GM20000 (cell line): Measurements from ENCODE around the gene OR4F6.

Experiments
- DNase-seq: peaks from one replicate; pipeline ENCODE4 v3.0.0; 2012; ENCODE audit warnings: low spot score
- TF ChIP-seq, protein P1 (sequence below): IDR thresholded peaks from 2 replicates; pipeline ENCODE4 v1.5.1; 2012; ENCODE audit warnings: mild to moderate bottlenecking, control low read depth; ENCODE audit errors: extremely low read depth, missing control alignments

Gene OR4F6

DNA sequence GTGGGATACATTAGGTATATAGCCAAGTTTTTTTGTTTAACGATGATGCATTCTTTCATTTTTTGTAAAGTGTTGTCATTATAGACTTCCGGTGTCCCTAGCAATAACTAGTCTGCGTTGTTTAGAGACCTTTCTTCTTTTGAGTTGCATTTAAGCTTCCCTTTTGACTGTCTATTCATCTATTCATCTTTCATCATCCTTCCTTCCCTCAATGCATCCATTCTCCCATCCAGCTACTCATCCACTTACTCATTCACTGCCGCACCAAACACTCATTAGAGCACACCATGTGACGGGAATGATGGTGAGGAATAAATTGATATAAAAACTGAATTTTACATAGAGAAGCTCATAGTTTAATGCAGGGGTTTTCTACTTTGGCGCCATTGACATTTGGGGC is 41.6 kb downstream of the OR4F6 start:
- no peak for DNase-seq
- TF ChIP-seq, protein P1, sequence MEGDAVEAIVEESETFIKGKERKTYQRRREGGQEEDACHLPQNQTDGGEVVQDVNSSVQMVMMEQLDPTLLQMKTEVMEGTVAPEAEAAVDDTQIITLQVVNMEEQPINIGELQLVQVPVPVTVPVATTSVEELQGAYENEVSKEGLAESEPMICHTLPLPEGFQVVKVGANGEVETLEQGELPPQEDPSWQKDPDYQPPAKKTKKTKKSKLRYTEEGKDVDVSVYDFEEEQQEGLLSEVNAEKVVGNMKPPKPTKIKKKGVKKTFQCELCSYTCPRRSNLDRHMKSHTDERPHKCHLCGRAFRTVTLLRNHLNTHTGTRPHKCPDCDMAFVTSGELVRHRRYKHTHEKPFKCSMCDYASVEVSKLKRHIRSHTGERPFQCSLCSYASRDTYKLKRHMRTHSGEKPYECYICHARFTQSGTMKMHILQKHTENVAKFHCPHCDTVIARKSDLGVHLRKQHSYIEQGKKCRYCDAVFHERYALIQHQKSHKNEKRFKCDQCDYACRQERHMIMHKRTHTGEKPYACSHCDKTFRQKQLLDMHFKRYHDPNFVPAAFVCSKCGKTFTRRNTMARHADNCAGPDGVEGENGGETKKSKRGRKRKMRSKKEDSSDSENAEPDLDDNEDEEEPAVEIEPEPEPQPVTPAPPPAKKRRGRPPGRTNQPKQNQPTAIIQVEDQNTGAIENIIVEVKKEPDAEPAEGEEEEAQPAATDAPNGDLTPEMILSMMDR = no peak

DNA sequence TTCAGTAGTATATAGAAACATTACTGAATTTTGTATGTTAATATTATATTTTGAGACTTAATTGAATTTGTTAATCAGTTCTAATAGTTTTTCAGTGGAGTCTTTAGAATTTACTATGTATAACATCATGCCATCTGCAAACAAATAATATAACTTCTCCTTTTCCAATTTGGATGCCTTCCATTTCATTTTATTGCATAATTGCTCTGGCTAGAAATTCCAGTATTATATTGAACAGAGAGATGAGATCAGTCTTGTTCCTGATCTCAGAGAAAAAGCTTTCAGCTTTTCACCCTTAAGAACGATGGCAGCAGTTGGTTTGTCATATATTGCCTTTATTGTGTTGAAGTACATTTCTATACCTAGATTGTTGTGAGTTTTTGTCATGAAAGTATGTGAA is 49.0 kb downstream of the OR4F6 start:
- TF ChIP-seq, protein P1 = no peak
- DNase-seq = no peak
